PC-9 (cell line): ENCODE results near the gene NSD2.

Source experiments
- EZH2 ChIP-seq: fragments of 200-600 bp; sonication (generic); IDR thresholded peaks from 2 replicates; pipeline ENCODE4 v1.8.0; 2017; ENCODE audit warnings: antibody characterized with exemption, low read depth
- TF ChIP-seq, protein P1 (sequence below): fragments of 200-600 bp; sonication (generic); conservative IDR thresholded peaks from 2 replicates; pipeline ENCODE4 v1.6.1; 2017; ENCODE audit warnings: mixed run types, antibody characterized with exemption, mild to moderate bottlenecking, moderate library complexity

DNA sequence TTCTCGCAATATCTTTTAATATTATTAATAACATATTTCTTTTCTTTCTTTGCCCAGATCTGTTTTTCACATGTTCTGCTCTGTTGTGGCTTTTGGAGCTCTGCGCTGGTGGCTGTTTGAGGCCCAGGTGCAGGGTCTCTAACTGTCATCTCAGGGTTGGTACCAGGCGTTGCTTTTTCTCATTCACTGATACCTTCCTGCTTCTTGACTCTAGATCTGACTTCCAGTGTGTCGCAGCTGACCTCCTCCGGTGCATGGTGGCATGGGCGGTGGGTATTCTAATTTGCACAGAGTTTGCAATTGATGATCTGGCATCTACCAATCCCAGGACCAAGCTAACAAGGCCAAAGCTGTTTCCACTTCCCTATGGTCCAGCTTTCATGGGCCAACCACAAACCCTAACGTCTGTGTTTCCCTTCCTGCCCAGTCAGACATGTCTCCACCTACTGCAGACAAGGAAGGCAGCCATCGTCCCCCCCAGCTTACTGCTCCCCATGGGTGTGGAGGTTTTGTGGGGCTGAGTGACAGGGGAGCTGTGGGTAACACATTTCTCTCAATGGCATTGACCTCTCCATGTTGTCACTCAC is 40.5 kb upstream of the NSD2 start:
- TF ChIP-seq EZH2, result no peak
- TF ChIP-seq, protein P1, sequence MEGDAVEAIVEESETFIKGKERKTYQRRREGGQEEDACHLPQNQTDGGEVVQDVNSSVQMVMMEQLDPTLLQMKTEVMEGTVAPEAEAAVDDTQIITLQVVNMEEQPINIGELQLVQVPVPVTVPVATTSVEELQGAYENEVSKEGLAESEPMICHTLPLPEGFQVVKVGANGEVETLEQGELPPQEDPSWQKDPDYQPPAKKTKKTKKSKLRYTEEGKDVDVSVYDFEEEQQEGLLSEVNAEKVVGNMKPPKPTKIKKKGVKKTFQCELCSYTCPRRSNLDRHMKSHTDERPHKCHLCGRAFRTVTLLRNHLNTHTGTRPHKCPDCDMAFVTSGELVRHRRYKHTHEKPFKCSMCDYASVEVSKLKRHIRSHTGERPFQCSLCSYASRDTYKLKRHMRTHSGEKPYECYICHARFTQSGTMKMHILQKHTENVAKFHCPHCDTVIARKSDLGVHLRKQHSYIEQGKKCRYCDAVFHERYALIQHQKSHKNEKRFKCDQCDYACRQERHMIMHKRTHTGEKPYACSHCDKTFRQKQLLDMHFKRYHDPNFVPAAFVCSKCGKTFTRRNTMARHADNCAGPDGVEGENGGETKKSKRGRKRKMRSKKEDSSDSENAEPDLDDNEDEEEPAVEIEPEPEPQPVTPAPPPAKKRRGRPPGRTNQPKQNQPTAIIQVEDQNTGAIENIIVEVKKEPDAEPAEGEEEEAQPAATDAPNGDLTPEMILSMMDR, result no peak
